Stimulated activated CD8-positive, alpha-beta memory T cell treated with anti-CD3 and anti-CD28 coated beads, Interleukin-15, amount 100 ng/mL, for 48 hours (primary cell): ENCODE data around the gene ECSCR.
"Not testable (repeated sequence)": the region's sequence is repeated elsewhere in the genome, so short reads cannot be mapped to it uniquely, and the experiment has no call there.

Experiments used
- DNase-seq, 2 donors: peaks; one replicate each; pipeline ENCODE4 v3.0.0-alpha.2; 2020; ENCODE audit warnings: low read depth in 2 of 2

Gene ECSCR, protein sequence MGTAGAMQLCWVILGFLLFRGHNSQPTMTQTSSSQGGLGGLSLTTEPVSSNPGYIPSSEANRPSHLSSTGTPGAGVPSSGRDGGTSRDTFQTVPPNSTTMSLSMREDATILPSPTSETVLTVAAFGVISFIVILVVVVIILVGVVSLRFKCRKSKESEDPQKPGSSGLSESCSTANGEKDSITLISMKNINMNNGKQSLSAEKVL

DNA sequence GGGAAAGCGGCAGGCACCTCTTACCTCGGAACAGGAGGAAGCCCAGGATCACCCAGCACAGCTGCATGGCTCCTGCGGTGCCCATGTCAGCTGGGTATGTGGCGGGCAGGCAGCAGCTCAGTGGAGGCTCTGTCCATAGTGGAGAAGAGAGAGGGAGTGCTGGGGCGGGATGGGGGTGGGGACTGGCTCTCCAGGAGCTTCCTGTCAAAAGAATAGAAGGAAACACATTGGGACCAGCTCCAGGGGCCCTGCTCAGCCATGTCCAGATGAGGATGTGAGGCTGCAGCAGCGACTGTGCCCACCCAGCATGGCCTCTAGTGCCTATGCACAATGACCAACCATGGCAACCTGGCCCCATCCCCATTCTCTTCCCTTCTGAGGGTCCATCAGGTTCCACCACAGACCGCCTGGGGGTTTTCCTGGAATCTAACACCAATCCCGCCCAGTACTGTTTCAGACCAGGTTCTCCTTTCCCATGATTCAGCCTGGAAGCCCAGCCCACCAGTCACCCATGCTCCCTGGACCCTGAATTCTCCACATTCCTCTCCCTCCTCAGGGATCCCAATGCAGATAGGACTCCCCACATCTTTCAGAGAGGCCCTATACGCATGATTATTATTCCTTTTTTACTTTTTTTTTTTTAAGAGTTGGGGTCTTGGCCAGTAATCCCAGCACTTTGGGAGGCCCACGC is at the start of gene ECSCR:
Gene ECSCR (minus strand): TSS at position 158 of the 691 bp plus-strand sequence. CDS start 73 bp downstream, at position 85.
- DNase-seq: no peak

DNA sequence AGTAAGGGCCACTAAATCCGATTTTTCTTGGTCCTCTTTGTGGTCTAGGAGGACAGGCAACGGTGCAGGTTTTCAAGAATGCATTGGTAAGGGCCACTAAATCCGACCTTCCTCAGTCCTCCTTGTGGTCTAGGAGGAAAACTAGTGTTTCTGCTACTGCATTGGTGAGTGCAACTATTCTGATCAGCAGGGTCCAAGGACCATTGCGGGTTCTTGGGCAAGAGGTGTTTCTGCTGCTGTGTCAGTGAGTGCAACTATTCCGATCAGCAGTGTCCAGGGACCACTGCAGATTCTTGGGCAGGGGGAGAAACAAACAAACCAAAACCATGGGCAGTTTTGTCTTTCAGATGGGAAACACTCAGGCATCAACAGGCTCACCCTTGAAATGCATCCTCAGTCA is 42.2 kb upstream of the ECSCR start:
- DNase-seq: not testable (repeated sequence)

DNA sequence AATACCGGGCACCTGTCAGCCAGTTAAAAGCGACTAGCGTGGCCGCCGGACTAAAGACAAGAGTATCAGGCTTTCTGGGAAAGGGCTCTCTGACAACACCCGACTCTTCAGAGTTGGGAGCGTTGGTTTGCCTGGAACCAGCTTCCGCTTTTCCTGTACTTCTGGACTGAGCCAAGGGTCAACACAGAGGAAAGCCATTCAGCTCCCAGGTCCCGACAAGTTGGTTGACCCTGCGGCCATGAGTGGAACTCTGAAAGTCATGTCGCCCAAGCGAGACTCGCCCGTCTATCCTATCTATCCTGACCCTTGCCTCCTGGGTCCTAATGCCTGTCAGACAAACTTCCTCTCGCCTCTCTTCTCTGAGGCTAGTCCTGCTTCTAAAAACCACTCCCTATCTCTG is 41.3 kb upstream of the ECSCR start:
- DNase-seq: not testable (repeated sequence)

DNA sequence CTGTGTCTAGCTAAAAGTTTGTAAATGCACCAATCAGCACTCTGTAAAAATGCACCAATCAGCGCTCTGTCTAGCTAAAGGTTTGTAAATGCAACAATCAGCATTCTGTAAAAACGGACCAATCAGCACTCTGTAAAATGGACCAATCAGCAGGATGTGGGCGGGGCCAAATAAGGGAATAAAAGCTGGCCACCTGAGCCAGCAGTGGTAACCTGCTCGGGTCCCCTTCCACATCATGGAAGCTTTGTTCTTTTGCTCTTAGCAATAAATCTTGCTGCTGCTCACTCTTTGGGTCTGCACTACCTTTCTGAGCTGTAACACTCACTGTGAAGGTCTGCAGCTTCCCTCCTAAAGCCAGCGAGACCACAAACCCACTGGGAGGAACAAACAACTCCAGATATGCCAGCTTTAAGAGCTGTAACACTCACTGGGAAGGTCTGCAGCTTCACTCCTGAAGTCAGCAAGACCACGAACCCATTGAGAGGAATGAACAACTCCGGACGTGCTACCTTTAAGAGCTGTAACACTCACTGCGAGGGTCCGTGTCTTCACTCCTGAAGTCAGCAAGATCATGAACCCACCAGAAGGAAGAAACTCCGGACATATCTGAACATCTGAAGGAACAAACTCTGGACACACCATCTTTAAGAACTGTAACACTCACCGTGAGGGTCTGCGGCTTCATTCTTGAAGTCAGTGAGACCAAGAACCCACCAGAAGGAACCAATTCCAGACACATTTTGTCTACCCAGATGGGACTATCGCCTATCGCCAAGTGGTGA is 40.7 kb upstream of the ECSCR start:
- DNase-seq: not testable (repeated sequence)

DNA sequence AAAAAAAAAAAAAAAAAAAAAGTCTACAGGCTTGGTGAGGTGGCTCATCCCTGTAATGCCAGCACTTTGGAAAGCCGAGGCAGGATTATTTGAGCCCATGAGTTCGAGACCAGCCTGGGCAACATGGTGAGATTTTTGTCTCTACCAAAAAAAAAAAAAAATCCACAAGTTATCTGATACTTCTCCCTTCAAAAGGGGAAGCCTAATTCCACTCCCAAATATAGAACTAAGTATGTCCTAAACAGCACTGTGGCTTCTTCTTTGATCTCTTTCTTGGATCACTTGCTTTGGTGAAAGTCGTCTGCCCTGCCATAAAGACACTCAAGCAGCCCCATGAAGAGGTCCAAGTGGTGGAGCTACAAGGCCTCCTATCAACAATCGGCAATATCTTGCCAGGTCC is 38.8 kb upstream of the ECSCR start:
- no peak for DNase-seq

DNA sequence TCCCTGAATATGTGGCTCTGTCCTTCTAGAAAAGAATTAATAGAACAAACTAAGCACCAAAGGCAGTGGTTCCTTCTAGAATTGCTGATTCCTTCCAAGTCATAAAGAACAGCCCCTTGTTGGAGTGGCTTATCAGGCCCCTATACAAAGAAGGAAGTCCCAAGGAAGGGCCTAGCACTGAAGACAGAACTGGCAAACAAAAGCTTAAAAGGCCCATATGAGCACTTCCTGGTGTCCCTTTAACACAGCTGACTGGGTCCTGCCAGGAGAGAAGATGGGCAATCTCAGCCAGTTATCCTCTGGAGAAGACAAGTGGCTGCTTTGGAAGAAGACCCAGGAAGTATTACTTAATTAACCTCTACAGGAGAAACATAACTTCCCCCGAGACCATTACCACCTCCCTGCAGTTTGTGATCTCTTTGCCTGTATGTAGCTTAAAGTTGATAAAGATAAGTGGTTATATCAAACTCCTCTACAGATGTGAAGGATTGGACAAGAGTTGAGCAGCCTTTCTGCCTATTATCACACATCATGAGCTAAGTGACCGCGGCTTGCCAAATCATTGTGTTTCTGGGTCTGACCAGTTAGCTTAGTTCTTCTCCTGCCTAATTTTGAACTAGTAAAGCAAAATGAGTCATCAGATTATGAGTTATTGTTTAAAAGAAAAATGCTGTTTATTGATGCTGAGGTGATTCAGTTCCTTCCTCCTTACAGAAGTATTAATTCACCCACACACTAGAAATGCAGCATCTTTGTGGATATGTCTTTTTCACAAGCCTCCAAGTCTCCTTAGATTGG is 33.3 kb upstream of the ECSCR start:
- no peak for DNase-seq

DNA sequence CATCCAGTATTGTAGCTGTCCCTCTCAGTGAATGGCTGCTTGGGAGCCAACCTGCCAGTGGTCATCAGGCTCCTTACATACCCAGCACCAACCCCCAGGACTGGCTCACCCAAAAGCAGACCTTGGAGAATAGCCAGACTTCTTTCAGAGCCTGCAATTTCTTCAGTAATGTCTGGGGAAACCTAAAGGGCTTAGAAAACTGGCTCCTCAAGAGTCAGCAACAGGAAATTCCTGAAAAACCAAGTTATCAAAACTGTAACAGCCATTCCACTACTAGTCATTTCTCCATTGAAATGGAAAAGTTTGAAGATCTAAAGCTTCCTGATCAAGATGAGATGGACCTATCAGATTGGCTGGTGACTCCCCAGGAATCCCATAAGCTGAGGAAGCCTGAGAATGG is 32.3 kb upstream of the ECSCR start:
- no peak for DNase-seq

DNA sequence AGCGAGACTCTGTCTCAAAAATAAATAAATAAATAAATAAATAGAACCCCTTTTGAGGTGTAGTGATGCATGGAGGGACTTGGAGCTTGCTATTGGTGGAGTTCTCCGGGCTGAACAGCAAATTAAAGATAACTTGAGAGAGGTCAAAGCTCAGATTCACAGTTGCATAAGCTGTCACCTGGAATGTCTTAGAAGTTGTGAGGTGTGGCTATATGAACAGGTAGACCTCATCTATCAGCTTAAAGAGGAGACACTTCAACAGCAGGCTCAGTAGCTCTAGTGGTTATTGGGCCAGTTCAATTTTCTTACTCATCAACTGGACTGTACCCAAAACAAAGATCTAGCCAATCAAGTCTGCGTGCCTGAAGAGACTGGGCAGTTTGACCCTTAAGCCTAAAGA is 31.7 kb upstream of the ECSCR start:
- no peak for DNase-seq

DNA sequence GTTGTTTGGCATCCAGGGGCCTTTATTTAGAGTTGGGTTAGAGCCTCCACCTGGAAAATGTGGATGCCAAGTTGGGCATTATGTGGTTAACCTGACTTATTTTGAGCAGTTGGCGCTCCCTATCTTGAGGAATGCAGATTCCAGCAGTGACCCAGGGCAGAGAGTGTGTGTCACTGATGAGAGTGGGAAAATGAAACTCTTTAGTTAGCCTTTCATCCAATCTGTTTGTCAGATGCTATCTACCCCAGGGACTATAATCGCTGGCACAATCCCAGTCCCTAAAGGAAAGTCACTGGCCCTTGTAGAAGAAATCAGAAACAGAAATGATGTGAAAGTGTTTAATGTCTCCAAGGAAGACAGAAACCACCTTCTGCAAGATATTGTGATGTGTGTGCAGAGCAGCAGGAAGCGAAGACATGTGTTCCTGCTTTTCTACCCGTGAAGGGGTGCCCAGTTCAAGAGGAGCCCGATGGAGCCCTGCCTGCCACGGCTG is 30.2 kb upstream of the ECSCR start:
- DNase-seq: no peak

DNA sequence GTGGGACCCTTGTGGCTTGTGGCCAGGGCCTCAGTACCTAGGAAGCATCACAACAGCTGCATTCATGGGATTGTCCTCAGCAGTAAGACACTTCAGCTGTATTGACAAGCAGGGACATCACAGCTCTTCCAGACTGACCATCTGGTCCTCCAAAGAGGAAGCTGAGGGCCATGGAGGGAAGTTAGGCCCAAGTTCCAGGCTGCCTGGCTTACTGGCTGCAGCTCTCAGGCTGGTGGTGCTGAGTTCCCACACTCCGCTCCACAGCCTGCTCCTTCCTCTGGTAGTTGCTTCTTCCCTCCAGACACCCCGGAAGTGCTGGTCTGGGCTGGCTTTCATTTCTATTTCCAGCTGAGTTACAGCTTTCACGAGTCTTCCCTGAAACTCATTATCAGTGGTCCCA is 25.7 kb upstream of the ECSCR start:
- no peak for DNase-seq

DNA sequence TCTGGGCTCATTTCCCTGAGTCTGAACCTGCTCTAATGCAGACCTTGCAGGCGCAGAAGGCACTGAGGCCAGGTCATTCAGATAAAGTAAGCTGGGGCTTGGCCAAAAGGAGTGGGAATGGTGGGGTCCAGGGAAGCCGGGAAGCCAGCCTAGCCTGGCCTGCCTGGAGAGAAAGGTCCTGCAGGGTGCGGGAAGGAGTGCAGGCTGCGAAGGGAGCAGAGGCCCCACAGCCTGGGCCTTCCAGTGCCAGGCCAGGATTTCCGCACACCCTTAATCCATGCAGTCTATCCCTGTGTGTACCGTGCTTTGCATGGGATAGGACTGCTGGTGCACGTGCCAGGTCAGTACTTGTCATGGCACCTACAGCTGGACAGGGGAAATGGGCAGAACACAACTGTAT is 23.7 kb upstream of the ECSCR start:
- DNase-seq: no peak

DNA sequence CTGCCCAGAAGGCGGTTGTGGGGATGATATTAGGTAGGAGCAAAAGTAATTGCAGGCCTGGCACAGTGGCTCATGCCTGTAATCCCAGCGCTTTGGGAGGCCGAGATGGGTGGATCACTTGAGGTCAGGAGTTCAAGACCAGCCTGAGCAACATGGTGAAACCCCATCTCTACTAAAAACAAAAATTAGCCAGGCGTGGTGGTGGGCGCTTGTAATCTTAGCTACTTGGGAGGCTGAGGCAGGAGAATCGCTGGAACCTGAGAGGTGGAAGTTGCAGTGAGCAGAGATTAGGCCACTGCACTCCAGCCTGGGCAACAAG is 20.3 kb upstream of the ECSCR start:
- DNase-seq: not testable (repeated sequence)

DNA sequence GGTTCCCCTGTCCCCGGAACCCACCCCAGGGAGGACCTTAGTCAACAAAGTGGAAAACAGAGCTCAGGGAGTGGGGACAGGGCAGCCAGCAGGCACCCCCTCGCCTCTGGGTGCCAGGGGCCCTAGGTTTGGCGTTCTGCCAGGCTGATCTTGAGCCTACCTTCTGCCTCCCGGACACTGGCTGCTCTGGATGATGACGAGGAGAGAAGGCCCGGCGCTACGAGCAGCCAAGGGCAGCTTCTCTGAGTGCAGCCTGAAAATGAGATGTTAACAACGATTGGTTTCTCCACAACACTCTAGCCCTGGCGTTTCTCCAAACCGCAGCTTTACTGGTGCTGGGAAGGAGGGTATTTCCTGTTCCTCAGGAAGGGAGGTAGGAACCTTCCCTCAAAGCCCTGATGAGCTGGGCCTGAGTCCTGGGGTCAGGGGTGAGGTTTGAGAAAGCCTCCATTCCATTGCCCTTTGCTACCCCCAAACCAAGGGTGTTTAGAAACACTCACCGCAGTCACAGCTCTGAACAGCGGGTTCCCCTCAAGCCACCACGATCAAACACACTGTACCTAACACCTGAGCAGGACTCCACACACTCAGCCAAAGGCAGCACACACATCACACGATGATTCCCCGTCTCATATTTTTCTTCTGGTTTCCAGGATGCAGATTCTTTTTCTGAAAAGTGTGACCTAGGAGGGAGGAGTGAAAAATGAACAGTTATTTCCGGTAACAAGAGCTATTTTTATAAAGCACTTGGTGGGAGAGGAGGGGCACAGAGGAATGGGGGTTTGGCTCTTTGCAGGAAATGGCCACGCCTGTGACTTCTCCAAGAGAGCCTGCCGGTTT is 19.7 kb upstream of the ECSCR start, which contains the start of gene STING1:
Gene STING1 (minus strand): TSS at position 709 of the 840 bp plus-strand sequence. CDS start 1,054 bp downstream, outside the sequence.
- peak; percentile 32 to 36 for DNase-seq

DNA sequence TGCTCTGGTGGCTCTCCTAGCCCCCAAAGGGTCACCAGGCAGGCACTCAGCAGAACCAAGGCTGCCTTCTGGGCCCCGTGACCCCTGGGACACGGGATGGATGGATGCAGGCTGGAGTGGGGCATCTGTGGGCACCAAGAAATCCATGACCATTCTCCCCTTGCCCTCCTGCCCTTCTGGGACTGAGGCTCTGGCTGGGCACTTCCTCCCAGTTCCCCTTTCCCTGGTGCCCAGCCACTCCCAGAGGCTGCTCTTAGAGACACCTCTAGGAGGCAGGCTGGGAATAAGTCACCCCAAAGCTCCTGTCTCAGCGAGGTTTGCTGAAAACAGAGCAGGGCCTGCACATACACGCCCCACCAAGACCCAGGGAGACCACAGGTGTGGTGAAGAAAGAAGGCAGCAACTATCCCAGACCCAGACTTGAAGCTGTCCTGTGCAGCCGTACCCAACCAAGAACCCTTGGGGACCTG is 19.1 kb upstream of the ECSCR start:
- no peak for DNase-seq

DNA sequence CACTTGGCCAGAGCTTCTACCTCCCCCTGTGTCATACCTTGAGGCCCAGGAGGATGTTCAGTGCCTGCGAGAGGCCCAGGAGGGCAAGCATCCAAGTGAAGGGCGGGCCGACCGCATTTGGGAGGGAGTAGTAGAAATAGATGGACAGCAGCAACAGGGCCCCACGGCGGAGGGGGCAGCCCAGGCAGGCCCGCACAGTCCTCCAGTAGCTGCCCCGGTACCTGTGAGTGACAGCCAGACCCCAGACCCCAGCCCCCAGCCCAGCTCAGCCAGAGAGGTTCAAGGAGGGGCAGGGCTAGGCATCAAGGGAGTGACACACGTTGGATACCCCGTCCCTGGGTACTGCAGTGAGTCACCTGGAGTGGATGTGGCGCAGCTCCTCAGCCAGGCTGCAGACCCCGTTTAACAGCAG is 18.6 kb upstream of the ECSCR start:
- DNase-seq: no peak

DNA sequence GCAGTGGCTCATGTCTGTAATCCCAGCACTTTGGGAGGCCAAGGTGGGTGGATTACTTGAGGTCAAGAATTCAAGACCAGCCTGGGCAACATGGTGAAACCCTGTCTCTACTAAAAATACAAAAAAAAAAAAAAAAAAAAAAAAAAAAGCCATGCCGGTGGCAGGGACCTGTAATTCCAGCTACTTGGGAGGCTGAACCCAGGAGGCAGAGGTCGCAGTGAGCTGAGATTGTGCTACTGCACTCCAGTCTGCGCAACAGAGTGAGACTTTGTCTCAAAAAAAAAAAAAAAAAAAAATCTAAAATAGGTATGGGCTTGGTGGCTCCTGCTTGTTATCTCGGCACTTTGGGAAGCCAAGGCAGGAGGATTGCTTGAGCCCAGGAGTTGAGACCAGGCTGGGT is 17.2 kb upstream of the ECSCR start:
- DNase-seq: not testable (repeated sequence)

DNA sequence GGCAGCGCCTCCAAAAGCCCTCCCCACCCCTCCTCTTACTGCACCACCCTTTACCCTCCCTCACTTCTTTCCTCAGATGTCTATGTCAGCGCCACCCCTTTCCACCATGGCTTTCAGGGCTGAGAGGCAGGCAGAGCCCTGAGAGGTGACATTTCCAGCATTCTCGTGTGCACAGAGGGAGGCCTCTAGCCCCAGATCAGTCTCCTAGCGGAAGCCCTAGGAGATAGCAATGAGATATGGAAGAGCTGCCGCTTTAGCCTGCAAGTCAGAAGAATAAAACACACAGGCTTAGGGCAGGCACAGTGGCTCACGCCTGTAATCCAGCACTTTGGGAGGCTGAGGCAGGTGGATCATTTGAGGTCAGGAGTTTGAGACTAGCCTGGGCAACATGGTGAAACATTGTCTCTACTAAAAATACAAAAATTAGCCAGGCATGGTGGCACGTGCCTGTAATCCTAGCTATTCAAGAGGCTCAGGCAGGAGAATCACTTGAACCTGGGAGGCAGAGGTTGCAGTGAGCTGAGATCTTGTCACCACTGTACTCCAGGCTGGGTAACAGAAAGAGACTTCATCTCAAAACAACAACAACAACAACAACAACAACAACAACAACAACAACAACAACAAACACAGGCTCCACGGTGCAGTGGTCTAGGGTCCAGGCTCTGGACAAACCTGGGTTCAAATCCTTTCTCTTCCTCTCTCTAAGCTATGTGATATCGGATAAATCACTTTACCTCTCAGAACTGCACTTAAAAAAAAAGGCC is 16.3 kb upstream of the ECSCR start:
- DNase-seq: not testable (repeated sequence)

DNA sequence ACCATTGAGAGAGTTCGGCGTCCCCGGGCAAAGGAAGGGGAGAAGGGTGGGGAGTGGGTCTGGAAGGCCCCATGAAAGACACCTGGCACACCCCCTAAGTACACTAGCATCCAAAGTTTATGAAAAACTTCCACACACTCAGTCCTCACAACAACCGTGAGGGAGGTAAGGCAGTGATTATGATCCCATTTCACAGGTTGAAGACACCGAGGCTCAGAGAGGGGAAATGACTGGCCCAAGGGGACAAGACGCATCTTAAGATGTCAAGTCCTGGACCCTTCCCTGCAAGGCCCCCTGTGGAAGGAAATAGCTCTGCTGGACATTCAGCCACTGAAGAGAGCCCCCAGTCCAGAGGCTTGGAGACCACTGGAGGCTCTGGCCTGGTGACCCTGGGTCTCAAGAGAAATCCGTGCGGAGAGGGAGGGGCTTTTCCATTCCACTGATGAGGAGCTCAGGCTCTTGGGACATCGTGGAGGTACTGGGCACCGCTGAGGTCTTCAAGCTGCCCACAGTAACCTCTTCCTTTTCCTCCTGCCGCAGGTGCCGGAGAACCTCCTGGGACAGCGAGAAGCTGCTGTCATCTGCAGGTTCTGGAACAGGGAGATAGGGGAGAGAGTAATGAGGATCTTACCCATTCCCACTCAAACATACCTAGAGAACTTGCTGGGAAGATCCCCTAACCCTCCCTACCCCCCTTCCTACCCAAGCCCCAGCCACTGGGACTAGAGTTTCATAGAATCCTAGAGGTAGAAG is 13.5 kb upstream of the ECSCR start:
- DNase-seq: no peak
